Measurements from ENCODE around the gene OTOF. TPM values are rescaled to one million over a fixed set of nuclear protein-coding genes. Genes with fewer than 3 reads are reported as not detected.

The OTOF gene
- total RNA-seq, 1 donor from 2014 or later, result 0.47 TPM

DNA sequence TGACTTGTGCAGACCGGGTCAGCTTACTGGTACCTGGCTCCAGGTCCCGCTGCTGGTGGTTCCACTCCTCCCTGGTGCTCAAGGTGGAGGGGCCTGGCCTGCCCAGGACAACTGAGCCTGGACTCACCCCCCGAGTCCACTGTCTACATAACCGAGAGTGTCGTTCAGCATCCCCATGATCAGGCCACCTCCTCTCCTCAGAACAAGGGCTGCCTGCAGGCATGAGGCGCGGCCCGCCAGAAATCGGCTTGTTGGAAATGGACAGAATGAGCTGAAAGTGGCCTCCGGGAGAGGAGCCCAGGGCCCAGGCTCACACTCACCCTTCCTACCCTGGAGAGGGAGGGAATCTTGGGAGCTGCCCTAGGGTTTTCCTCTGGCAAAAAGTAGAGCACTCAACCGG lies 38.9 kb upstream of the OTOF start:
- Mint-ChIP-seq H3K36me3 (ENCODE audit: unreplicated experiment) (no peaks in the 10 kb centered on the region), H3K9me3 (ENCODE audit: unreplicated experiment) (peaks cover 4% of the 10 kb centered on the region), H3K4me1 (ENCODE audit: low read depth, unreplicated experiment) (peaks cover 25% of the 10 kb centered on the region), H3K27ac (ENCODE audit: unreplicated experiment) (no peak overlapping the region), H3K4me3 (ENCODE audit: unreplicated experiment) (no peak overlapping the region), H3K27me3 (ENCODE audit: unreplicated experiment) (peaks cover 4% of the 10 kb centered on the region)
- TF ChIP-seq, protein P1, sequence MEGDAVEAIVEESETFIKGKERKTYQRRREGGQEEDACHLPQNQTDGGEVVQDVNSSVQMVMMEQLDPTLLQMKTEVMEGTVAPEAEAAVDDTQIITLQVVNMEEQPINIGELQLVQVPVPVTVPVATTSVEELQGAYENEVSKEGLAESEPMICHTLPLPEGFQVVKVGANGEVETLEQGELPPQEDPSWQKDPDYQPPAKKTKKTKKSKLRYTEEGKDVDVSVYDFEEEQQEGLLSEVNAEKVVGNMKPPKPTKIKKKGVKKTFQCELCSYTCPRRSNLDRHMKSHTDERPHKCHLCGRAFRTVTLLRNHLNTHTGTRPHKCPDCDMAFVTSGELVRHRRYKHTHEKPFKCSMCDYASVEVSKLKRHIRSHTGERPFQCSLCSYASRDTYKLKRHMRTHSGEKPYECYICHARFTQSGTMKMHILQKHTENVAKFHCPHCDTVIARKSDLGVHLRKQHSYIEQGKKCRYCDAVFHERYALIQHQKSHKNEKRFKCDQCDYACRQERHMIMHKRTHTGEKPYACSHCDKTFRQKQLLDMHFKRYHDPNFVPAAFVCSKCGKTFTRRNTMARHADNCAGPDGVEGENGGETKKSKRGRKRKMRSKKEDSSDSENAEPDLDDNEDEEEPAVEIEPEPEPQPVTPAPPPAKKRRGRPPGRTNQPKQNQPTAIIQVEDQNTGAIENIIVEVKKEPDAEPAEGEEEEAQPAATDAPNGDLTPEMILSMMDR (IDR thresholded peaks at IDR 0.05; ENCODE audit: partially characterized antibody, unreplicated experiment), result no peak
- DNase-seq, result no peak

DNA sequence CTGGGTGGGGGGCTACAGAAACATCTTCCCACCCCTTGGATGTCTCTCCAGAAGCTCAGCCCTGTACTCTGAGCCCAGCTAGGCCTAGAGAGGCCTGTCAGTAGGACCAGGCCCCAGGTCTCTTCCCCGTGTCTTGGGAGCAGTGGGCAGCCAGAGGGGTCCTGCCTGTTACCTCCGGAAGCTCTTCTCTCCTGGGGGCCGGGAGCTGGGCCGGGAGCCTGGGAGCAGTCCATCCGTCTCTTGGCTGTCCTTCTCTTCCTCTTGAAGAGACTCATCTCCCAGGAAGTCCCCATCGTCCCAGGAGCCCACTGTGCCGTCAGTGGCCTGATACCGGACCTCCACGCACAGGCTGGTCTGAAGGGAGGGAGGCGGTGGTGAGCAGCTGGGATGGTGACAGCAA lies 38.3 kb upstream of the OTOF start:
- TF ChIP-seq, protein P1 (IDR thresholded peaks at IDR 0.05; ENCODE audit: partially characterized antibody, unreplicated experiment), result no peak
- H3K27ac Mint-ChIP-seq (ENCODE audit: unreplicated experiment), result no peak overlapping the region
- no peak for DNase-seq
- peaks cover 23% of the 10 kb centered on the region for H3K4me1 Mint-ChIP-seq (ENCODE audit: low read depth, unreplicated experiment)
- H3K27me3 Mint-ChIP-seq (ENCODE audit: unreplicated experiment), result peaks cover 2% of the 10 kb centered on the region
- no peak overlapping the region for H3K4me3 Mint-ChIP-seq (ENCODE audit: unreplicated experiment)
- H3K9me3 Mint-ChIP-seq (ENCODE audit: unreplicated experiment), result no peaks in the 10 kb centered on the region
- no peaks in the 10 kb centered on the region for H3K36me3 Mint-ChIP-seq (ENCODE audit: unreplicated experiment)

DNA sequence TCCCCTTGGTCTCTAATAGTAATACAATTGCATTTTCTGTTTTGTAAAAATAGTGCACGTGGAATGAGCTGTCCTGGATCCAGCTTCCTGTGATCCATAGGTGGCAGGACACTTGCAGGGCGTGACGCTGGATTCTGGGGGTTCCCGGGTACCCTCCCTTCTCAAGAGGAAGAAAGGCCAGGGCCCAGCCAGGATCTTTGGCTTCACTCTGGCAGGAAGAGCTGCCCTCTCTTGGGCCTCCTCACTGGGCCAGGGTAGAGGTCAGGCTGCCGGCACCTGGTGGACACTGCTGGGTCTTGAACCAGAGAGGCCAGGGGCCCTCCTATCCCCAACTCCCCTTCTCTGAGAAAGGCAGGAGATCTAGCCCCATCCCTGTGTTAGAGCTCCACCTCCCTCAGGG lies 37.8 kb upstream of the OTOF start:
- Mint-ChIP-seq H3K27me3 (ENCODE audit: unreplicated experiment) (peaks cover 2% of the 10 kb centered on the region), H3K36me3 (ENCODE audit: unreplicated experiment) (no peaks in the 10 kb centered on the region), H3K27ac (ENCODE audit: unreplicated experiment) (no peak overlapping the region), H3K9me3 (ENCODE audit: unreplicated experiment) (no peaks in the 10 kb centered on the region), H3K4me1 (ENCODE audit: low read depth, unreplicated experiment) (peaks cover 21% of the 10 kb centered on the region), H3K4me3 (ENCODE audit: unreplicated experiment) (no peak overlapping the region)
- TF ChIP-seq, protein P1 (IDR thresholded peaks at IDR 0.05; ENCODE audit: partially characterized antibody, unreplicated experiment), result no peak
- DNase-seq, result no peak

DNA sequence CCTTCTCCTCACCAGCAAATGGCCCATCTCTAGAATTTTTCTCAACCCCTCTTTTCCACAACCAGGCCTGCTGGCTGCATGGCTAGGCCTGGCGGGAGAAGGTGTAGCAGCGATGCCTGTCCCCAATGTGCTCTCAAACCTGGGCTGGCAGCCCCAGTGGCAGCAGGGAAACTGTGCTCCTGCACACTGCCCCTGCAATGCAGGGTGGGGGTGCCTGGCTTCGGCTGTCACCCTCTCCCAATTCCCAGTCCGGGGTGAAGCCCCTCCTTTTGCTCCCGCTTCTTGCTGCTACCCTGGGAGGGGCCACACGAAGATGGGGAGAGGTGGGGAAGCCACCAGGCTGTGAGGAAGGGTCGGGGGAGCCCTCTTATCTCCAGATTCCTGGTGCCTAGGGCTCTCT lies 36.1 kb upstream of the OTOF start:
- peaks cover 5% of the 10 kb centered on the region for H3K27me3 Mint-ChIP-seq (ENCODE audit: unreplicated experiment)
- no peaks in the 10 kb centered on the region for H3K9me3 Mint-ChIP-seq (ENCODE audit: unreplicated experiment)
- no peak overlapping the region for H3K27ac Mint-ChIP-seq (ENCODE audit: unreplicated experiment)
- H3K36me3 Mint-ChIP-seq (ENCODE audit: unreplicated experiment), result no peaks in the 10 kb centered on the region
- TF ChIP-seq, protein P1 (IDR thresholded peaks at IDR 0.05; ENCODE audit: partially characterized antibody, unreplicated experiment), result no peak
- no peak for DNase-seq
- H3K4me1 Mint-ChIP-seq (ENCODE audit: low read depth, unreplicated experiment), result peaks cover 11% of the 10 kb centered on the region
- no peak overlapping the region for H3K4me3 Mint-ChIP-seq (ENCODE audit: unreplicated experiment)

DNA sequence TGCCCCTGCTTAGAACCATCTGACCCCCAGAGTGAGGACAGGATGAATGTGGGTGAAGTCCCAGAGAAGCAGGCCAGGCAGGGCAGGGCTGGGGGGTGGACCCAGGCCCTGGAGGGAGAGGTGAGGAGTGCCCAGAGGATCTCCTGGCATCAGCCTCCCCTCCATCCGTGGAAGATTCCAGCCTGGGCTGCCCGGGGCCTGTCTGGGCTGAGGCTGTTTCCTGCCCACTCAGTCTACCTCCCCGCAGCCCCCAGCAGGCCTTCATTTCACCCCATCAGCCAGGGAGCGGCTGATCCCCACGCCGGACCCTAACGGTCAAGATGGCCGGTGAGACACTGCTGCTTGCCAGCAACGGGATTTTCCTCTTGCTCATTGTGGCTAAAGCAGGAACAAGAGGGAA lies 35.3 kb upstream of the OTOF start:
- H3K4me3 Mint-ChIP-seq (ENCODE audit: unreplicated experiment), result no peak overlapping the region
- no peaks in the 10 kb centered on the region for H3K9me3 Mint-ChIP-seq (ENCODE audit: unreplicated experiment)
- no peak for DNase-seq
- no peak overlapping the region for H3K27ac Mint-ChIP-seq (ENCODE audit: unreplicated experiment)
- peaks cover 11% of the 10 kb centered on the region for H3K4me1 Mint-ChIP-seq (ENCODE audit: low read depth, unreplicated experiment)
- TF ChIP-seq, protein P1 (IDR thresholded peaks at IDR 0.05; ENCODE audit: partially characterized antibody, unreplicated experiment), result no peak
- peaks cover 5% of the 10 kb centered on the region for H3K27me3 Mint-ChIP-seq (ENCODE audit: unreplicated experiment)
- no peaks in the 10 kb centered on the region for H3K36me3 Mint-ChIP-seq (ENCODE audit: unreplicated experiment)

Measured in glutamatergic neuron (in vitro differentiated cells).